AG04450 (cell line): Measurements from ENCODE around the gene AGMO. TPM values are rescaled to one million over a fixed set of nuclear protein-coding genes. Genes with fewer than 3 reads are reported as not detected.

Experiments used
- CTCF ChIA-PET: fragments of 300-600, 350-600 bp; formaldehyde crosslinking; extraction: SDS; loops from one replicate; lab custom pipeline; 2022; ENCODE audit warnings: antibody characterized with exemption, inconsistent platforms; lab: Charles Lee
- POLR2A ChIA-PET: fragments of 350-600 bp; formaldehyde crosslinking; extraction: SDS; loops from one replicate; lab custom pipeline; 2021; ENCODE audit warnings: antibody characterized with exemption, inconsistent platforms; lab: Yijun Ruan, JAX
- DNase-seq: peaks from one replicate; pipeline ENCODE4 v3.0.0-alpha.2; 2011; ENCODE audit warnings: low read depth, low spot score
- H3K27ac ChIP-seq: one replicate; pipeline ENCODE4 v1.5.1; 2012; ENCODE audit warnings: low read depth, low read length, control low read depth
- H3K27me3 ChIP-seq: one replicate; pipeline ENCODE4 v1.6.0; 2012; ENCODE audit warnings: low read length; ENCODE audit not compliant: control insufficient read depth, insufficient read depth
- H3K4me3 ChIP-seq: 2 replicates; pipeline ENCODE4 v1.5.1; 2011; ENCODE audit warnings: mild to moderate bottlenecking, low read depth, low read length, control low read depth
- H3K9me3 ChIP-seq: 2 replicates; pipeline ENCODE4 v1.5.1; 2012; ENCODE audit warnings: low read length; ENCODE audit not compliant: control insufficient read depth, insufficient read depth
- polyA minus RNA-seq: library from RNA; depleted of rRNA, polyadenylated mRNA; stranded (reverse); fragments of >200 nt; gene quantifications from 2 replicates; pipeline ENCODE4 v1.2.3, GENCODE V29; 2011; rRNA and poly(A)+ RNA removed
- polyA plus RNA-seq: library from polyadenylated mRNA; depleted of rRNA; stranded (reverse); fragments of >200 nt; gene quantifications from 2 replicates; pipeline ENCODE4 v1.2.3, GENCODE V29; 2011; rRNA removed
- TF ChIP-seq, protein P1 (sequence below): IDR thresholded peaks from 2 replicates; pipeline ENCODE4 v1.5.1; 2011; ENCODE audit warnings: low read depth, low read length, control low read depth, inconsistent platforms

Gene AGMO
- polyA plus RNA-seq: 0.10 TPM in 1 of 2 replicates, not detected in the other
- 0.13 TPM in 1 of 2 replicates, not detected in the other for polyA minus RNA-seq

DNA sequence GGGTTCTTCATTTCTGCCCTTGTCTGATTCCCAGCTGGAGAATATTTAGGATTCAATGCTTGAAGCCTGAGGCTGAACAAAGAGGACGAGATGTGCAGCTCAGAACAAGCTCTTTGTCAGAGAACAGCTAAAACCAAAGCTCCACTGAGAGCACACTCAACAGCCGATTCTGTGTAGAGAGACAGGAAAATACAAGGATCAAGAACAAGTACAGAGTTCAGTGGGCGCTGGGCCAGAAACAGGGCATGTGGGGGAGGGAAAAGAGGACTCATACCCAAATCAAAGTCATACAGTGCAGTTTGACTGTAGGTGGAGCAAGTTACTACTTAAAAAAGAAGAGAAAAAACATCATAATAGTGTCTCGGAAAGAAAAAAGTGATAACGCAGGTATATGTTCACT, at the start of gene AGMO:
Gene AGMO (minus strand): TSS at position 181 of the 400 bp plus-strand sequence.
- no peak within 1 kb of the TSS for H3K27ac ChIP-seq
- POLR2A ChIA-PET: no interaction called here

DNA sequence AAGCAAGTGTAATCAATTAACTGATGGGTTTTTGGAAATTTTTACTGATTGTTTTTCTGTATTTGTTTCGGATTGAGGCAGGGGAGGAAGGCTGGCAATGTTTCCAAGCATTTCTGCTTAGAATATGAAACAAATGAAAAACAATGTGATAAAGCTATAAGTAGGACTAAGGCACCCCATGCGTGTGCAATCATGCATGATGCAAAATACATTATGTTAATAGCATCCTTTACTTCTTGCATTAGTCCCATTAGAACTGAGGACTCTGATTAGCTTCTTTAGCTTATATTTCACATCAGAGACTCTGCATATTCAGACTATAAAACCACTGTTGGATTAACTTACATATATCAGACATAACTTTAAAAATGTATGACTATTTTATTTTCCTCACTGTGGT, 48.7 kb upstream of the AGMO start:
- POLR2A ChIA-PET: no interaction called here

More for the DNA sequence above, at the start of gene AGMO:
- CTCF ChIA-PET: no interaction called here
- TF ChIP-seq, protein P1, sequence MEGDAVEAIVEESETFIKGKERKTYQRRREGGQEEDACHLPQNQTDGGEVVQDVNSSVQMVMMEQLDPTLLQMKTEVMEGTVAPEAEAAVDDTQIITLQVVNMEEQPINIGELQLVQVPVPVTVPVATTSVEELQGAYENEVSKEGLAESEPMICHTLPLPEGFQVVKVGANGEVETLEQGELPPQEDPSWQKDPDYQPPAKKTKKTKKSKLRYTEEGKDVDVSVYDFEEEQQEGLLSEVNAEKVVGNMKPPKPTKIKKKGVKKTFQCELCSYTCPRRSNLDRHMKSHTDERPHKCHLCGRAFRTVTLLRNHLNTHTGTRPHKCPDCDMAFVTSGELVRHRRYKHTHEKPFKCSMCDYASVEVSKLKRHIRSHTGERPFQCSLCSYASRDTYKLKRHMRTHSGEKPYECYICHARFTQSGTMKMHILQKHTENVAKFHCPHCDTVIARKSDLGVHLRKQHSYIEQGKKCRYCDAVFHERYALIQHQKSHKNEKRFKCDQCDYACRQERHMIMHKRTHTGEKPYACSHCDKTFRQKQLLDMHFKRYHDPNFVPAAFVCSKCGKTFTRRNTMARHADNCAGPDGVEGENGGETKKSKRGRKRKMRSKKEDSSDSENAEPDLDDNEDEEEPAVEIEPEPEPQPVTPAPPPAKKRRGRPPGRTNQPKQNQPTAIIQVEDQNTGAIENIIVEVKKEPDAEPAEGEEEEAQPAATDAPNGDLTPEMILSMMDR: no peak
- Histone ChIP-seq H3K9me3 (no peaks in the 10 kb centered on the region), H3K4me3 (no peak within 1 kb of the TSS), H3K27me3 (no peaks in the 10 kb centered on the region)
- no peak for DNase-seq

DNA sequence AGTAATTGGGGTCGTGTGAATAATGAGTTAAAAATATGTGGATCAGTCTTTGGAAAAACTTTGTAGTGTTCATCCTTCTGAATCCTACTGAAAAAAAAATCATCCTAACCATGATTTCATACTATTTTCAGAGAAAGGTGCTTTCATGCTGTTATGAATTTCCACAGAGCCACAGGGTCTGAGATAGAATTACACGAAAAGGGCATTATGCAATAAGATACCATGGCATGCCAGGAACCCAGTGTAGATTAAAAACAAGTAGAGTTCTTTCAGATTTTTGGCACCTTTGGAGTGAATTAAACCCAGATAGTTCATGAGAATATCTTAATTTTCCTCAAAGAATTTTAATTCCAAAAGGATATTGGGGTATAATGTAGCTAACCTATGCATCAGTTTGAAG, 47.5 kb upstream of the AGMO start:
- H3K27me3 ChIP-seq: no peaks in the 10 kb centered on the region
- POLR2A ChIA-PET: no interaction called here

More for the DNA sequence above, 48.7 kb upstream of the AGMO start:
- CTCF ChIA-PET: interaction anchor here (1.2 kb wide), 1 partner anchor 306 kb away, joined by 3 read pairs; no protein-coding TSS in a partner anchor
- H3K4me3 ChIP-seq: no peak overlapping the region
- no peaks in the 10 kb centered on the region for H3K9me3 ChIP-seq
- DNase-seq: no peak
- no peak overlapping the region for H3K27ac ChIP-seq
- TF ChIP-seq, protein P1: no peak
- H3K27me3 ChIP-seq: no peaks in the 10 kb centered on the region

DNA sequence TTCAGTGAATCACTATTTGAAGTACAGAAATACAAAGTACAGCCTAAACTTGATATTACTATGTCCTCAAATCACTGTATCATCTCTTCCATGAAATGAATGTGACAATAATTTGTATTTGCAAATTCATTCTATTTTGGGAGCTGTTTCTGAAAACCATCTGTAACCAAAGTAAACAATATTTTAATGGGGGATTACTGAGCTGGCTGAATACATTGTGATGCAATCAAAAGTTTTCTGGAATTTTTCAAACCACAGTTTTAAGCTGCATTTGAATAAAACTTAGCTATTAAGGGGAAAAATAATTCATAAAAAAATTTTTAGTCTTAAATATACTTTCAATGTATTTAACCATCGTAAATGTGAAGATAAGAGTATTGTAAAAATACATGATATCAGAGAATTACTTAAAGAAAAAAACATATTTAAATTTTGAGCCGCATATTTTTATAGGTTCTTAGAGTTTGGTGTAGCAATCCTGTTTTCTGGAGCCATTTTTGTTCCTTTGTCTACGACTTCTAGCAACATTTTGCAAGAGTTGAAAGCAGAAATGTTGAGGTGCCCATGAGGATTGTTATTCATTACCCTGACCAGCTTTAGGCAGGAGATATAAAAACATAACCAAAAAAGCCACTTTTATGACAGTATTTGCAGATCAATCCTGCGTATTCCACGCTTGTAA, 45.9 kb upstream of the AGMO start:
- no peaks in the 10 kb centered on the region for H3K27me3 ChIP-seq
- no peaks in the 10 kb centered on the region for H3K9me3 ChIP-seq
- ChIA-PET POLR2A (no interaction called here), CTCF (no interaction called here)
- no peak for DNase-seq
- H3K27ac ChIP-seq: no peak overlapping the region
- TF ChIP-seq, protein P1: no peak
- no peak overlapping the region for H3K4me3 ChIP-seq

More for the DNA sequence above, 47.5 kb upstream of the AGMO start:
- H3K27ac ChIP-seq: no peak overlapping the region
- CTCF ChIA-PET: no interaction called here
- TF ChIP-seq, protein P1: no peak
- no peak for DNase-seq
- no peaks in the 10 kb centered on the region for H3K9me3 ChIP-seq
- H3K4me3 ChIP-seq: no peak overlapping the region

DNA sequence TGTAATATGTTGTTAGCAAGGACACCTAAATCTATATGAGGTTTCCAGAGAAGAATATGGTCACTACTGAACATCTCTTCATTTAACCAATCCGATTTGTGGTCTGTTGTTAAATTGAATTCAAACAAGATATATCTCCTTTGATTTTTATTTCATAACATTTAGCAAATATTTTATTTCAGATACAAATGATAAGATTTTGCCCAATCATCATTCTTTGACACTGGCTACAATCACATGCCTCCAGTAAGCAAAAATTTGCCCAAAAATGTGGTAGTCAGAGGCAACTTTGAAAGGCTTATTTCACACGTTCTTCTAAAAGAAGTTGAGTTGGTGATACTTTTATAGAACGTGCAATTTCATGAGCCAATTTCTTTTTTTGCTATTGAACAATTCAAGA, 44.7 kb upstream of the AGMO start:
- POLR2A ChIA-PET: no interaction called here

More for the DNA sequence above, 44.7 kb upstream of the AGMO start:
- no peak overlapping the region for H3K4me3 ChIP-seq
- TF ChIP-seq, protein P1: no peak
- no peak for DNase-seq
- CTCF ChIA-PET: no interaction called here
- no peak overlapping the region for H3K27ac ChIP-seq
- H3K27me3 ChIP-seq: no peaks in the 10 kb centered on the region
- H3K9me3 ChIP-seq: no peaks in the 10 kb centered on the region
